Lower leg skin (tissue), 4 donors: ENCODE results near the gene FOXP4. TPM values are rescaled to one million over a fixed set of nuclear protein-coding genes. Genes with fewer than 3 reads are reported as not detected.

Source experiments
- DNase-seq, 2 donors: peaks; one replicate each; pipeline ENCODE4 v3.0.0-alpha.2; 2019; ENCODE audit warnings: low spot score in 2 of 2
- H3K4me3 ChIP-seq: fragments of 200-600 bp; sonication (generic); 2 replicates; pipeline ENCODE4 v1.5.1; 2017; ENCODE audit warnings: mild to moderate bottlenecking, low read depth; ENCODE audit not compliant: poor library complexity, severe bottlenecking
- POLR2A ChIP-seq, 2 donors: fragments of 450-650 bp; IDR thresholded peaks; one replicate each; pipeline ENCODE4 v1.6.1; 2016 to 2017; ENCODE audit warnings: antibody characterized with exemption in 2 of 2, mild to moderate bottlenecking in 1 of 2, moderate library complexity in 1 of 2
- WGBS, 2 donors: methylation state at CpG; one replicate each; pipeline ENCODE4 v1.1.5; 2018; 5-methylcytosine and 5-hydroxymethylcytosine counted together
- intact Hi-C: fragments of 100-400 bp; cut with DNase I; formaldehyde crosslinking; loops from one replicate; pipeline ENCODE4 v1.15.0; 2023; ENCODE audit warnings: low total_unique reads
- total RNA-seq, 4 donors: library from RNA; depleted of rRNA; stranded (reverse); fragments of >200 nt; gene quantifications; one replicate each; pipeline ENCODE4 v1.1.0, GENCODE V29; 2016
- TF ChIP-seq, protein P1 (sequence below), 3 donors: fragments of 450-650 bp; IDR thresholded peaks; one replicate each; pipeline ENCODE4 v1.5.1; 2016; ENCODE audit warnings: antibody characterized with exemption in 3 of 3, mild to moderate bottlenecking in 3 of 3, moderate library complexity in 2 of 3

The FOXP4 gene
- total RNA-seq, 4 donors from 2014 or later, result 7.5 to 11.6 (median 10.1) TPM

DNA sequence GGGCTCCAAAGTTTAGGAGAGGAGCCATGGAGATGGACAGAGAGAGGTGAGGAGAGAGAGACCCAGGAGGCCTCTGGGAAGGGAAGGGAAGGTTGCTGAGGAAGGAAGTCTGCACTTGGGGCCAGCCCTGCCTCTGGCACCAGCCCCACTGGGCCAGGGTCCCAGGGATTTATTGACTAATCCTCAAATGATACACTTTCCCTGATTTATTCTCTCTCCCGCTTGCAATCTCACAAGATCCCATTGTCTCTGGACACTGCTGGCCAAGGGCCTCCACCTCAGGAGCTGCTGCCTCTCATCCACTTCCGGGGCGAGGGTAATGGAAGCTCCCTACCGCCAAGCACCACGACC lies 43.6 kb upstream of the FOXP4 start:
- intact Hi-C loops, result no loop called here
- WGBS, 2 donors, result 58 to 70% methylated on average over 5 of the region's 5 CpGs
- TF ChIP-seq, protein P1, sequence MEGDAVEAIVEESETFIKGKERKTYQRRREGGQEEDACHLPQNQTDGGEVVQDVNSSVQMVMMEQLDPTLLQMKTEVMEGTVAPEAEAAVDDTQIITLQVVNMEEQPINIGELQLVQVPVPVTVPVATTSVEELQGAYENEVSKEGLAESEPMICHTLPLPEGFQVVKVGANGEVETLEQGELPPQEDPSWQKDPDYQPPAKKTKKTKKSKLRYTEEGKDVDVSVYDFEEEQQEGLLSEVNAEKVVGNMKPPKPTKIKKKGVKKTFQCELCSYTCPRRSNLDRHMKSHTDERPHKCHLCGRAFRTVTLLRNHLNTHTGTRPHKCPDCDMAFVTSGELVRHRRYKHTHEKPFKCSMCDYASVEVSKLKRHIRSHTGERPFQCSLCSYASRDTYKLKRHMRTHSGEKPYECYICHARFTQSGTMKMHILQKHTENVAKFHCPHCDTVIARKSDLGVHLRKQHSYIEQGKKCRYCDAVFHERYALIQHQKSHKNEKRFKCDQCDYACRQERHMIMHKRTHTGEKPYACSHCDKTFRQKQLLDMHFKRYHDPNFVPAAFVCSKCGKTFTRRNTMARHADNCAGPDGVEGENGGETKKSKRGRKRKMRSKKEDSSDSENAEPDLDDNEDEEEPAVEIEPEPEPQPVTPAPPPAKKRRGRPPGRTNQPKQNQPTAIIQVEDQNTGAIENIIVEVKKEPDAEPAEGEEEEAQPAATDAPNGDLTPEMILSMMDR (IDR thresholded peaks at IDR 0.05), result no peak
- TF ChIP-seq POLR2A (IDR thresholded peaks at IDR 0.05), result no peak
- DNase-seq, result no peak
- H3K4me3 ChIP-seq, result no peak overlapping the region

DNA sequence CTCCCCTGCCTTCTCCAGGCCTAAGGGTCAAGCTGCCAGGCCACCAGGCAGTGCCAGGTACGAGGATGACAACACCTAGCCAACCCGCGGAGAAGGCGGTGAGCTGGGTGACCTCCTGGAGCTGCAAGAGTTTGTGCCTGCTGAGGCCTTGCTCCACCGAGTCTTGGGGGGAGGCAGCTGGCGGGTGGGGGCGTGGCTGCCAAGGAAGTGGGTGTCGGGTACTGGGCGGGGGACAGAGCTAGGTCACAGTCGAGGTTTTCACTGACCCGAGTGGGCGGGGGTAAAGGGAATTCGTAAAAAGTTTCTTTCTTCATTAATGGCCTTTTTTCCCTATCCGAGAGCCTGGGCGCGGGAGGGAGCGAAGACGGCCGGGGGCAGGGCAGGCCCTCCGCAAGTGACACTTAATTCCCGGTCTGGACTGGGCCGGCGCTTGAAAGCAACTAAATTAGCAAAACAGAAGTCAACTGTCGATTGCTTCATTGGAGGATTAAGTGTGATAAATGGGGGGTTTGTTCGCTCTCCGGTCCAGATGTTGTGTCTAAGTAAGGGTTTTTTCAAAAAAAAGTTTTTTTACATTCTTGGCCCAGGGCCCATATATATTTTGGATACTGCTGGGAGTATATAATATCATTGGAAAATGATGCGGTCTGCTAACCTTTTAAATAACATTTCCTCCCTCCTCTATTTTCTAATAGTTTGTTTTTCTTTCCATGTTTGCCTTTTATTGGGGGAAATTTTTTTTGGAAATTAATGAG lies 43.1 kb upstream of the FOXP4 start:
- intact Hi-C loops, result no loop called here
- DNase-seq, result no peak
- H3K4me3 ChIP-seq, result no peak overlapping the region
- TF ChIP-seq, protein P1 (IDR thresholded peaks at IDR 0.05), result no peak
- TF ChIP-seq POLR2A (IDR thresholded peaks at IDR 0.05), result no peak
- WGBS, 2 donors, result 50 to 60% methylated on average over 27 of the region's 27 CpGs

DNA sequence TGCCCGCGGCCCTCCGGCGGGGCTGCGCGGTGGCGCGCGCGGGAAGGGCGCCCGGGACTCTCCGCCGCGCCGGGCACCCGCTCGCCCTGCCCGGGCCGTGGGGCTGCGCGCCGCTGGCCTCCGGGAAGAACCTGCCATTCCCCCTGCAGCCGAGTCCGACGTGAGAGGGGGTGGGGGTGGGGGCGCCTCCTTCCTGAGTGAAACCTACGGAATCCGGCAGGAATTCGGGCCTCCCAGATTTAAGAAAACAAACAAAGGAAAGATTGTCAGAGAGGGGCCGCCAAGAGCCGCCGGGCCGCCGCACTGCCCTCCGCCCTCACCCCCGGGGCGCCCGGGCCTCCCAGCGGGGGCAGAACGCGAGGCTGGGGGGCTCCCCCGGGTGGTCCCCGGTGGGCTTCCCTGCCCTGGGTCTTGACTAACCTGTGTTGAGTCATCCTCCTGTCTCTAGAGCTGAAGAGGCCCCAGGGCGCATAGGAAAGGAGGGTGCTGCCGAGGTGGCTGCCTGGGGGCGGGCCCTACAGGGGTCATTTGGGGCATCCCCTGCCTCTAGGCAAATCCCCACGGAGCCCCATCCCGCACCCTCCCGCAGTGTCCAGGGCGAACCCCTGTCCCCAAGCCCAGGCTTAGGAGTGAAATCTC lies 42.2 kb upstream of the FOXP4 start:
- no peak overlapping the region for H3K4me3 ChIP-seq
- intact Hi-C loops, result no loop called here
- WGBS, 2 donors, result 1 to 3% methylated on average over 47 to 52 of the region's 52 CpGs
- TF ChIP-seq, protein P1 (IDR thresholded peaks at IDR 0.05), result no peak
- no peak for TF ChIP-seq POLR2A (IDR thresholded peaks at IDR 0.05)
- no peak for DNase-seq

DNA sequence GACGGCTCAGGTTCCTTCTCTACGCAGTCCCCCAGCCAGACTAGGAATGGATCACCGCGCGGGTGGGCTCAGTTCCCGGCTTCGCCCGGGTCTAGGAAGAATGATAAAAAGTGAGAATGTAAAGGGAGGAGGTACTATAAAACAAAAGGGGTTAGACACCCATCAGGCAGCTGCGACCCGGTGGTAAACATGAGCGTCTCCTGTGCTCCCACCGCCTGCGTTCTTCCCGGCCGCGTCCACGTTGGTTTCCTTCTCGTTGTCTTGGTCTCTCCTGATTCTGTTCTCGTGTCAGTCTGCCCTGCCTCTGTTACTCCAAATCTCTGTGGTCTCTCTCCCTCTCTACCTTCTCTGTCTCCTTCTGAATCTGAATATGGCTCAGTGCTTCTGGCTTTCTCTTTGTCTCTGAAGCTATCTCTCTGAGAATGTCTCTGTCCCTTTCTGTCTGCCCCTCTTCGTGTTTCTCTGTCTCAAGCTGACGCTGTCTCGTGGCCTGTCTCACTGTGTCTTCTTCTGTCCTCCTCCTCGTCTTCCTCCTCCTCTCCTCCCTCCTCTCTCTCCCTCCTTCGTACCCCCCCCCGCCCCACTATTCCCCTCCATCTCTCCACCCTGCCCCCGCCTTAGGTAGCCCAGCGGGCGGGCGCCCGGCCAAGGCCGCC lies 41.6 kb upstream of the FOXP4 start:
- no peak for DNase-seq
- H3K4me3 ChIP-seq, result no peak overlapping the region
- no peak for TF ChIP-seq POLR2A (IDR thresholded peaks at IDR 0.05)
- TF ChIP-seq, protein P1 (IDR thresholded peaks at IDR 0.05), result no peak
- intact Hi-C loops, result no loop called here
- WGBS, 2 donors, result 4 to 9% methylated on average over 30 to 31 of the region's 31 CpGs

DNA sequence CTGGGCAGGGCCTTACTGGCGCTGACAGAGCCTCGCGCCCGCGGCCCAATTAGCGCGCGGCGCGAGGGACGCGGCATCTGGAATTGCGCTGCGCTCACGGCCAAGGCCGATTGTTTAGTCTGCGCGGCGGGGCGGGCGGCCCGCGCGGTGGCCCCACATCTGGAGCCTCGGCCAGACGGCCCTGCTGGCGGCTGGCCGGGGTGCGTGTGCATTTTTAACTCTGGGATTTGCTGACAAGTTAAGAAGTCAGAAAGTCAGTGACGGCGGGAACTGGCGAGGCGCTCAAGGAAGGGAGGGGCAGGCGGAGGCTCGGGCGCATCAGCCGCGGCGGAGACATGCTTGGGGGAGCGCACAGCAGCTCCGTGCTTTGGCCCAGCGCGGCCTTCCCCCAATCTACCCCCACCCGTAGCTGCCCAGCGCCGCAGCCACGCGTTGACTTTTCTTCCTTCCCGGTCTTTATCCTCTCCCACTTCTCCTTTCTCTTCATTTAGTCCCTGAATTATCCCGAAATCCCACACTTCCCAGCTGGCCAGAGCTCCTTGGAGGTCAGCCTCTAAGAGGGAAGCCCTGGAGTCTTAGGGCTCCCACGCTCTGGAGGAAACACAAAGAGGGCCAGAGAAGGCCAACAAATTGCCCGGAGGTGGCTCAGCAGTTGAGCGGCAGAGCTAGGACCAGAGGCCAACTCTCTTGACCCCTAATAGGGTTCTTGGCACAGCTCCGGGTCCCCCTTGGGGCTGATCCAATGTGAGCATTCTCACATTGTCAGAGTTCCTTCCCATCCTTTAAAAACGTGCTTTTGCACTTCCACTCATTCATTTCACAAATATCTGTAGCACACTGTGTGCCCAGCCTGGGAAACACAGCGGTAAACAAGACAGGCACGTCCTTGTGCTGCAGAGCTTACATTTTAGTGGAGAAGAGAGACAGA lies 40.8 kb upstream of the FOXP4 start:
- peak; percentile 44 to 92 for DNase-seq
- 7 to 8% methylated on average over 51 to 56 of the region's 57 CpGs for WGBS, 2 donors
- no peak overlapping the region for H3K4me3 ChIP-seq
- intact Hi-C loops, result no loop called here
- no peak for TF ChIP-seq POLR2A (IDR thresholded peaks at IDR 0.05)
- TF ChIP-seq, protein P1 (IDR thresholded peaks at IDR 0.05), result no peak
